Pancreas (tissue), 10 donors: Measurements from ENCODE around the gene TMC1. TPM values are rescaled to one million over a fixed set of nuclear protein-coding genes. Genes with fewer than 3 reads are reported as not detected.

ENCODE experiments used
- ATAC-seq, 4 donors: fragments of 200-7000 bp; cut with Tn5 transposase; one replicate each; pipeline versions ENCODE4 v1.8.0 to v1.9.1; 2020; ENCODE audit warnings: mild to moderate bottlenecking in 4 of 4, moderate library complexity in 4 of 4
- DNase-seq, 6 donors: peaks; one replicate each; pipeline ENCODE4 v3.0.0-alpha.2; 2020
- FAIRE-seq: peaks from 2 replicates; lab custom pipeline; 2012; peaks lifted over from hg19 to GRCh38; lab: Jason Lieb, UNC
- H3K27ac ChIP-seq, 4 donors: fragments of 200-600 bp; sonication (generic); 1 replicate in 3 of 4; 2 replicates in 1 of 4; pipeline versions ENCODE4 v1.5.0 to v1.8.0; 2020
- H3K27me3 ChIP-seq, 4 donors: fragments of 200-600 bp; one replicate each; pipeline ENCODE4 v1.8.0; 2021
- H3K36me3 ChIP-seq, 3 donors: fragments of 200-600 bp; sonication (generic) in 1 of 3; one replicate each; pipeline versions ENCODE4 v1.5.0 to v1.8.0; 2020 to 2021
- H3K4me1 ChIP-seq, 3 donors: fragments of 200-600 bp; one replicate each; pipeline ENCODE4 v1.8.0; 2021
- H3K4me3 ChIP-seq, 4 donors: fragments of 200-600 bp; sonication (generic) in 2 of 4; one replicate each; pipeline versions ENCODE4 v1.5.0 to v1.8.0; 2020 to 2021
- H3K9me3 ChIP-seq, 4 donors: fragments of 200-600 bp; one replicate each; pipeline ENCODE4 v1.8.0; 2021
- WGBS, 2 donors: extraction: QIAGEN DNeasy Blood & Tissue Kit; methylation state at CpG; one replicate each; pipeline ENCODE4 v1.1.7; 2013; 5-methylcytosine and 5-hydroxymethylcytosine counted together
- intact Hi-C, 3 donors: fragments of 100-400 bp; cut with DNase I; formaldehyde crosslinking; loops; one replicate each; pipeline versions ENCODE4 v1.11.1 to v1.14.2; 2022
- polyA plus RNA-seq, 2 donors: library from polyadenylated mRNA; stranded (reverse); fragments of 200-250 nt; gene quantifications; one replicate each; pipeline ENCODE4 v1.2.3, GENCODE V29; 2013
- total RNA-seq, 6 donors: library from RNA; stranded (reverse); fragmentation: NEBNext Ultra II Directional in 4 of 6; extraction: Animal tissue kit (Norgen Biotek cat#: 25700) in 4 of 6; gene quantifications; one replicate each; pipeline versions ENCODE4 v1.2.1 to v1.2.4, GENCODE V29; 2021 to 2023
- TF ChIP-seq, protein P1 (sequence below), 4 donors: fragments of 200-600 bp; sonication (generic) in 3 of 4; IDR thresholded peaks; one replicate each; pipeline versions ENCODE4 v1.5.0 to v1.8.0; 2021; ENCODE audit warnings: antibody characterized with exemption in 4 of 4
- donor health status: healthy with polysubstance abuse.
- donor health status: DM: no; HTN: no; CAD: no; lungs with moderate emphysema.
- donor health status: DM: no; HTN: no; CAD: no.
- donor health status: control.
- donor health status: control.
- donor health status: Bipolar disorder and iron deficiency.
- donor health status: DM: yes; HTN: yes; CAD: no.
- donor health status: DM: no; HTN: no; CAD: no.
- donor health status: DM: no; HTN: no; CAD: no.
- donor health status: DM: yes; HTN: yes; CAD: no.

Gene TMC1
- total and polyA plus RNA-seq, 8 donors: not detected

DNA sequence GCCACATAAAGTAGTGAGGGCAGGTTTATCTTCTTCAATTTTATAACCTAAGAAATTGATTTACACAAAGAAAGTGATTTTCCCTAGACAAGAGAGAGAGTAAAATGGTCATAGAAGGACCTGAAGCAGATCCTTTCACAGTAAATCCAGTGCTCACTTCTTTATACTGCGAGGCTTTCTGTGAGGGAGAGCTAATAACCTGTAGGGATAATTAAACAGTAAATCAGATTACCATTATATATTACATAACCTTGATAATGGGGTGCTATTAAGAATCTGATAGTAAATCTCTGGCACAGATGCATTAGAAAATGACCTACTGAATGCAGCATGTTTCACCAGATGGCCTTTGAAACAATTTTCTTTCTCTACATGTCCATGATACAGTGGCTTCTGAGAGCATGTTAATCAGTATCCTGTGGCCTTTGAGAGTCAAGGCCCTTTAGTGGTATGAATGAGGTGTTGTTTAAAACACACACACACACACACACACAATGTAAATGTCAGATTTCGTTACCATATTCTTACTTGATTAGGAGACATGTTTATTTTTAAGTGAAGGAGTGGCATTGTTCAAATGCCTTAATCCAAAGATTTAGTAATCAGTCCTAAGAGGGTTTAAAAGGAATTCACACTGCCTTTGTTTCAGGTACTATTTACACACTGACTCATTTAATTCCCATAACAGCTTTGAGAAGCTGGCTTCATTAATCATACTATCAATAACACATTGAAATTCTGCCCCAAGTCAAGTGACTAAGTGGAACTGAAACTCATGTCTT is 306.7 kb downstream of the TMC1 start:
- H3K9me3 ChIP-seq: no peaks in the 10 kb centered on the region
- DNase-seq (peak in 1 of 6 donors; percentile 19), FAIRE-seq (no peak), ATAC-seq (peak; percentile 89 to 93 (median 92))
- H3K27me3 ChIP-seq: no peaks in the 10 kb centered on the region
- H3K36me3 ChIP-seq: no peaks in the 10 kb centered on the region
- TF ChIP-seq, protein P1, sequence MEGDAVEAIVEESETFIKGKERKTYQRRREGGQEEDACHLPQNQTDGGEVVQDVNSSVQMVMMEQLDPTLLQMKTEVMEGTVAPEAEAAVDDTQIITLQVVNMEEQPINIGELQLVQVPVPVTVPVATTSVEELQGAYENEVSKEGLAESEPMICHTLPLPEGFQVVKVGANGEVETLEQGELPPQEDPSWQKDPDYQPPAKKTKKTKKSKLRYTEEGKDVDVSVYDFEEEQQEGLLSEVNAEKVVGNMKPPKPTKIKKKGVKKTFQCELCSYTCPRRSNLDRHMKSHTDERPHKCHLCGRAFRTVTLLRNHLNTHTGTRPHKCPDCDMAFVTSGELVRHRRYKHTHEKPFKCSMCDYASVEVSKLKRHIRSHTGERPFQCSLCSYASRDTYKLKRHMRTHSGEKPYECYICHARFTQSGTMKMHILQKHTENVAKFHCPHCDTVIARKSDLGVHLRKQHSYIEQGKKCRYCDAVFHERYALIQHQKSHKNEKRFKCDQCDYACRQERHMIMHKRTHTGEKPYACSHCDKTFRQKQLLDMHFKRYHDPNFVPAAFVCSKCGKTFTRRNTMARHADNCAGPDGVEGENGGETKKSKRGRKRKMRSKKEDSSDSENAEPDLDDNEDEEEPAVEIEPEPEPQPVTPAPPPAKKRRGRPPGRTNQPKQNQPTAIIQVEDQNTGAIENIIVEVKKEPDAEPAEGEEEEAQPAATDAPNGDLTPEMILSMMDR (IDR thresholded peaks at IDR 0.05): no peak
- intact Hi-C loops: loop anchor here in 1 of 3 donors (10.0 kb wide), 2 partner anchors 233 to 543 kb away; no protein-coding TSS in a partner anchor
- 34 to 45% methylated on average over 2 of the region's 2 CpGs for WGBS, 2 donors
- peak overlapping the region in 2 of 4 donors; percentile 71 to 80 for H3K27ac ChIP-seq
- H3K4me1 ChIP-seq: peaks cover 7 to 21% (median 18%) of the 10 kb centered on the region in 3 donors
- no peak overlapping the region for H3K4me3 ChIP-seq

DNA sequence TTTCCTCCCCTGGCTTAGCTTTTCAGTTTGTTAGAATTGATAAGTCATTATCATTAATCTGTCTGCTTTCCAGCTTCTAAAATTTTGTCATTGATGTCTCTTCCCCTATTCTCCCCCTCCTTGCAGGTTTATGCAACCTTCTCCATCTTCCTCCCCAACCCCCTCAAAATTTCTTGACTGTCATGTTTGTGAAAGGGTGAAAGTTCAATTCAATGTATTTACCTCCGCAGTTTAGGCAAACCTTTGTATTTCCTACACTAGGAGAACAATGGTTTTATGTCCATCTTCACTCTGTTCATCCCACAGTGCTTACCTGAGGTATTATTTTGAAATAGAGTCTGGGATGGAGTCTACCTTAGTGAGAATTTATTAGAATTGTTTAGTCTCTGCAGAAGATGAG is 313.6 kb downstream of the TMC1 start:
- H3K4me1 ChIP-seq: no peaks in the 10 kb centered on the region
- DNase-seq (no peak), FAIRE-seq (no peak), ATAC-seq (no peak)
- TF ChIP-seq, protein P1 (IDR thresholded peaks at IDR 0.05): no peak
- 64 to 79% methylated on average over 1 of the region's 1 CpG for WGBS, 2 donors
- intact Hi-C loops: no loop called here
- H3K27ac ChIP-seq: no peak overlapping the region
- no peak overlapping the region for H3K4me3 ChIP-seq
- H3K27me3 ChIP-seq: no peaks in the 10 kb centered on the region
- H3K36me3 ChIP-seq: no peaks in the 10 kb centered on the region
- H3K9me3 ChIP-seq: no peaks in the 10 kb centered on the region

DNA sequence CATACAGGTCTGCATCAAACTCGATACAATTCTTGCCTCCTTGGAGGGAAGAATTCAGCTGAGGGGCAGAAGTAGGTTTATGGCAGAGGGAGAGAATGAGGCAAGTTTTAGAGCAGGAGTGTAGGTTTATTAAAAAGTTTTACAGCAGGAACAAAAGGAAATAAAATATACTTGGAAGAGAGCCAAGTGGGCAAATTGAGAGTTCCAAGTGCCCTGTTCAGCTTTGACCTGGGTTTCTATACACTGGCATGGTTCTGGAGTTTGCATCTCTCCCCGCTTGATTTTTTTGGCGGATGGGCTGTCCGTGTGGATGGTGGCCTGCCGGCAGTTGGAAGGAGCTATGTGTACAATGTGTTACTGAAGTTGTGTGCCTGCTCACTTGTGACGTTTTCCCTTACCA is 315.4 kb downstream of the TMC1 start:
- Histone ChIP-seq H3K4me1 (no peaks in the 10 kb centered on the region), H3K36me3 (no peaks in the 10 kb centered on the region), H3K9me3 (no peaks in the 10 kb centered on the region), H3K27me3 (no peaks in the 10 kb centered on the region), H3K27ac (no peak overlapping the region), H3K4me3 (no peak overlapping the region)
- TF ChIP-seq, protein P1 (IDR thresholded peaks at IDR 0.05): no peak
- DNase-seq (no peak), FAIRE-seq (no peak), ATAC-seq (no peak)
- intact Hi-C loops: loop anchor here in 1 of 3 donors (2.0 kb wide), 1 partner anchor 16 kb away; no protein-coding TSS in a partner anchor
- WGBS, 2 donors: 83 to 87% methylated on average over 6 of the region's 6 CpGs

DNA sequence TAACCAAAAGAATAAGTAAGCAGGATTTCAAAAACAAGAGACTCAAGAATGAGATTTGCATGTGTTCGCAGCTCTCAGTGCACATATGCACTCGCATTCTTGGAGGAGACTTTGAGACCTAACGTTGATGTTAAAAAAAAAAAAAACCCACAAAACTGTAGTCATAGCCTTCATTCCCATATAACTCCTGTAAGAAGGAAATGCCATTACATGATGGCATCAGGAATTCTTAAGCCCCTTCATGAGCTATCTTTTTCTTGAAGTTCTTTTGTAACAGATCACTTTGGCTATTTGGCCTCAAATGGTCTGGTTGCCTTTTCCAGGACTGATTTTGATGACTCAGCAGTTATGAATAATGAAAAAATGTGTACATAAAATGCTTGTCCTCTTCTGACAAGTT is 317.7 kb downstream of the TMC1 start:
- Histone ChIP-seq H3K4me1 (no peaks in the 10 kb centered on the region), H3K27ac (no peak overlapping the region), H3K36me3 (no peaks in the 10 kb centered on the region), H3K9me3 (no peaks in the 10 kb centered on the region), H3K4me3 (no peak overlapping the region), H3K27me3 (no peaks in the 10 kb centered on the region)
- FAIRE-seq (no peak), DNase-seq (no peak), ATAC-seq (no peak)
- intact Hi-C loops: no loop called here
- 69 to 75% methylated on average over 3 of the region's 3 CpGs for WGBS, 2 donors
- TF ChIP-seq, protein P1 (IDR thresholded peaks at IDR 0.05): no peak
